Loucy (cell line): Measurements from ENCODE around the gene PAX7.

Experiments
- EZH2phosphoT487 ChIP-seq: fragments of 200-600 bp; IDR thresholded peaks from 2 replicates; pipeline ENCODE4 v1.6.1; 2018; ENCODE audit warnings: antibody characterized with exemption, mild to moderate bottlenecking, moderate library complexity, borderline replicate concordance
- TF ChIP-seq, protein P1 (sequence below): fragments of 200-600 bp; sonication (generic); conservative IDR thresholded peaks from 2 replicates; pipeline ENCODE4 v1.5.1; 2014; ENCODE audit warnings: mild to moderate bottlenecking, antibody characterized with exemption, low read length

GRCh38 chr1:18651713-18652112, 21.1 kb downstream of the PAX7 start:
- TF ChIP-seq, protein P1, sequence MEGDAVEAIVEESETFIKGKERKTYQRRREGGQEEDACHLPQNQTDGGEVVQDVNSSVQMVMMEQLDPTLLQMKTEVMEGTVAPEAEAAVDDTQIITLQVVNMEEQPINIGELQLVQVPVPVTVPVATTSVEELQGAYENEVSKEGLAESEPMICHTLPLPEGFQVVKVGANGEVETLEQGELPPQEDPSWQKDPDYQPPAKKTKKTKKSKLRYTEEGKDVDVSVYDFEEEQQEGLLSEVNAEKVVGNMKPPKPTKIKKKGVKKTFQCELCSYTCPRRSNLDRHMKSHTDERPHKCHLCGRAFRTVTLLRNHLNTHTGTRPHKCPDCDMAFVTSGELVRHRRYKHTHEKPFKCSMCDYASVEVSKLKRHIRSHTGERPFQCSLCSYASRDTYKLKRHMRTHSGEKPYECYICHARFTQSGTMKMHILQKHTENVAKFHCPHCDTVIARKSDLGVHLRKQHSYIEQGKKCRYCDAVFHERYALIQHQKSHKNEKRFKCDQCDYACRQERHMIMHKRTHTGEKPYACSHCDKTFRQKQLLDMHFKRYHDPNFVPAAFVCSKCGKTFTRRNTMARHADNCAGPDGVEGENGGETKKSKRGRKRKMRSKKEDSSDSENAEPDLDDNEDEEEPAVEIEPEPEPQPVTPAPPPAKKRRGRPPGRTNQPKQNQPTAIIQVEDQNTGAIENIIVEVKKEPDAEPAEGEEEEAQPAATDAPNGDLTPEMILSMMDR, result no peak
- TF ChIP-seq EZH2phosphoT487, result no peak
